HG03280 (cell line): ENCODE results near the gene DAG1.
A peak's percentile ranks its signal among the peaks of the same experiment; 100 is the strongest.

Experiments used
- ATAC-seq: cut with Tn5 transposase; IDR thresholded peaks from one replicate; pipeline ENCODE4 v1.9.1; 2021; ENCODE audit warnings: mild to moderate bottlenecking, moderate library complexity; ENCODE audit not compliant: unreplicated experiment

DAG1 gene

GRCh38 chr3:49469936-49470713 is at the start of gene DAG1:
Gene DAG1, plus strand, starts transcription at chr3:49470267. Its CDS starts 40,268 bp downstream, at chr3:49510535.
- peak; percentile 83 for ATAC-seq

DNA sequence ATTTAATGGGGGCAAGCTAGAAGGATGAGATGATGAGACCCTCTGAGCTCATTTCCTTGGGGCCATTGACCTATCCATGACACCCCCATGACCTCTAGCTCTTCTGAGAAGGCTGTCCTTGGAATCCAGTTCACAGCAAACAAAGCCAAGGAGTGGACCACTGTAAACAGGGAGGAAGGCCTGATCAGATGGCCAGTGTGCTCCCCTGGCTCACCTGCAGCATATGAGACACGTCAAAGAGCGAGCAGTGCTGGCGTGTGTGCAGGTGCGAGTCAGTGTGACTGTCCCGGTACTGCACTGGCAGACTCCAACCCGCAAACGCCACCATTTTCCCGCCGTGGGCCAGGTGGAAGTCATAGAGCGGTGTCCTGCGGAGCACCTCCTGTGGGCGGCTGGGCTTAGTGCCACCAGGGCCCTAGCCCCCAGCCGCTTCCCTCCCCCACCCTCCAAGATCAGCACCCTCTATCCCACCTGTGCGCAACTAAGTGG is 48.1 kb upstream of the DAG1 start:
- no peak for ATAC-seq

- ATAC-seq = no peak
Measured at GRCh38 chr3:49422379-49423248, 47.5 kb upstream of the DAG1 start, which contains the start of gene AMT. Gene AMT, minus strand, starts transcription at chr3:49422473. Its CDS starts 23 bp downstream, at chr3:49422450.

- ATAC-seq = no peak
Measured at GRCh38 chr3:49424816-49425215, 45.3 kb upstream of the DAG1 start.

DNA sequence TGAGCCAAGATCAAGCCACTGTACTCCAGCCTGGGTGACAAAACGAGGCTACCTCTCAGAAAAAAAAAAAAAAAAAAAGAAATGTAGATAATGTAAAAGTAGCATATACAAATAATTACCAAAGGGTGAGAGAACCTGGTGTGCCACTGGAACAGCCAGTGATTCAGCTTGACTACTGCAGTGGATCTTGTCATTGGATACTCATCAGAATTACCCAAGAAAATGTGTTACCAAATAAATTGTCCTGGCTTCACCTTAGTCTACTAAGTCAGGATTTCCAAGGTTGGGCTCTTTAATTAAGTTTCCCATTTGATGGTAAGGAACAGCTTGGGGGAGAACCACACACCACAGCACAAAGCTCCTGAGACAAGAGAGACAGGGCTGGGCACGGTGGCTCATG is 42.5 kb upstream of the DAG1 start:
- no peak for ATAC-seq

DNA sequence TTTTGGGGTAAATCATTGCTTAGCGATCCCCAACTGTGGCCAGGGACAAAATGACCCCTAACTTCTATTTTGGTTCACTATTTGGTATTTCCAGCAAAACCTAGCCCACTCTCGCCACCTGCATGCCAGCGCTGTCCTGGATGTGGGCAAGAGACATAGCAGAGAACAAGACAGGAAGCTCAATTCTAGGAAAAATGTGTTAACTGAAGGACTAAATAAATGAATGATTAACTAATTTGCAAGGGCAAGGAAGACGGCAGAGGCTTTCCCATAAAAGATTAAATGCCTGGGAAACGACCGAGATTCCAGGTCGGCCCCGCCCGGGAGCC is 41.4 kb upstream of the DAG1 start:
- ATAC-seq = no peak

DNA sequence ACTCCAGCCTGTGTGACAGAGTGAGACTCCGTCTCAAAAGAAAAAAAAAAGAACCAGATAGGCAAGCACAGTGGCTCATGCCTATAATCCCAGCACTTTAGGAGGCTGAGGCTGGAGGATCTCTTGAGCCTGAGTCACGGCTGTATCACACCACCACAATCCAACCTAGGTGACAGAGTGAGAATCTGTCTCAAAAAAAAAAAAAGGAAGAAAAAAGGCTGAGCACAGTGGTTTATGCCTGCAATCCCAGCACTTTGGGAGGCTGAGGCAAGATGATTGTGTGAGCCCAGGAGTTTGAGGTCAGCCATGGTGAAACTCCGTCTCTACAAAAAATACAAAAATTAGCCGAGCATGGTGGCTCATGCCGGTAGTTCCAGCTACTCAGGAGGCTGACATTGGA is 35.3 kb upstream of the DAG1 start:
- ATAC-seq = no peak

GRCh38 chr3:49445391-49445790 is 24.7 kb upstream of the DAG1 start:
- no peak for ATAC-seq

- no peak for ATAC-seq
Measured at GRCh38 chr3:49453621-49454020, 16.4 kb upstream of the DAG1 start.

DNA sequence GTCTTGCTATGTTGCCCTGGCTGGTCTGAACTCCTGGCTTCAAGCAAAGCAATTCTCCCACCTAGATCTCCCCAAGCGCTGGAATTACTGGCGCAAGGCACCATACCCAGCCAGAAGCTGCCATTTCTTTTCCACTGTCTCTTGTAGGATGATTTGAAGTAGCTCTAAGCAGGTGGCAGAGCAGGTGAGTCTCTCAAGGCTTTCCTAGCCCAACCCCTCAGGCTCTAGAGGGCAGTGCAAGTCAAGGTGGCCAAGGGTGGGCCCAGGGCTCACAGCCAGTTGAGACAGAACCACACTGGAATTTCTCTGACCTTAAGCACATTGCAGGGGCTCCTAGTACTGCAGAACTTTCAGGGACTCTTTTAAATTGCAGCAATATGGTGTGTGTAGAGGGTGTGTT is 15.6 kb upstream of the DAG1 start:
- no peak for ATAC-seq

GRCh38 chr3:49454898-49455681 is 15.0 kb upstream of the DAG1 start:
- no peak for ATAC-seq

DNA sequence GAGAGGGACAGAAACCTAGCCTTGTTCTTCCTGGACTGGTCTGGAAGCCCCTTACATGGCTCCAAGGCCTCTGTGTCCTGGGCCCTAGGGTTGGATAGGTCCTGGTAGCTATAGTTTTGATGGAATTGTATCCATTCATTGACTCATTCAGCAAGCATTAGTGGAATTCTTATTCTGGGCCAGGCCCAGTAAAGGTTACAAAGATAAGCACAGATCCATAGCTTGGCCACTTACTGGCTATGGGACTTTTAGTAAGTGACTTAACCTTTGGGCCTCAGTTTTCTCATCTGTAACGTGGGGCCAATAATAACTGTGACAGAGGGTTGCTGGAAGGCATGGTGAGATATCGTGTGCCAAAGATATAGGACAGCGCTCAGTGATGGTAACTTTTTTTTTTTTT is 13.6 kb upstream of the DAG1 start:
- ATAC-seq = no peak

DNA sequence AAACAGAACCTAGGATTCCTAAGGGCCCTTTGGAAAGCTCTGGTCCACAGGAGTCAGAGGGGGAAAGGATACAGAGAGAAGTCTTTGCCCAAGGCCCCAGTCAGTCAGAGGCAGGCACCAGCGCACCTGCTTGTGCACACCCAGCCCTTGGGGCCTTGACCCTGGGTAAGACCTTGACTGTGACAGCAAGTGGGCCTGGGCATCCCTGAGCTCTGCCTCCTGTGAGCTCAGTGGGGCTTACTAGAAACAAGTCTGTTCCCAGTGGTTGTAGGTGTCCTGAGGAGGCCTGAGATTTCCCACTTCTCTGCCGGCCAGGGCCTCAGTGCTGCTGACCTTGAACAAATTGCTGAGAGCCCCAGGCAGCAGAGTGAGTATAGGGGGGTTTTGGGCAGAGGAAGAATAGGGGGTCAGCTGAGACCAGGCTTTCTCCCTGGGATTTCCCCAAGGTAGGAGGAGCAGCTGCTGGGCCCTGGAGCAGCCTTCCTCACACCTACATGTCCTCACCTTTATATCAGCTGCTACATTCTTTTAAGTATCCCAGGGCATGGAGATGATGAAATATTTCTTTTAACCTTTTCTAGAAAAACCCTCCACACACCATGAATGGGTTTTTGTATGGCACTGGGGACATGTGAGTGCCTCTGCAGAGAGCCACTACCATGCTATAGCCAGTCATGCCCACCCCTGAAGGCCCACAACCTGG is 9.7 kb upstream of the DAG1 start:
- no peak for ATAC-seq

- no peak for ATAC-seq
Measured at GRCh38 chr3:49460956-49461355, 9.1 kb upstream of the DAG1 start.

DNA sequence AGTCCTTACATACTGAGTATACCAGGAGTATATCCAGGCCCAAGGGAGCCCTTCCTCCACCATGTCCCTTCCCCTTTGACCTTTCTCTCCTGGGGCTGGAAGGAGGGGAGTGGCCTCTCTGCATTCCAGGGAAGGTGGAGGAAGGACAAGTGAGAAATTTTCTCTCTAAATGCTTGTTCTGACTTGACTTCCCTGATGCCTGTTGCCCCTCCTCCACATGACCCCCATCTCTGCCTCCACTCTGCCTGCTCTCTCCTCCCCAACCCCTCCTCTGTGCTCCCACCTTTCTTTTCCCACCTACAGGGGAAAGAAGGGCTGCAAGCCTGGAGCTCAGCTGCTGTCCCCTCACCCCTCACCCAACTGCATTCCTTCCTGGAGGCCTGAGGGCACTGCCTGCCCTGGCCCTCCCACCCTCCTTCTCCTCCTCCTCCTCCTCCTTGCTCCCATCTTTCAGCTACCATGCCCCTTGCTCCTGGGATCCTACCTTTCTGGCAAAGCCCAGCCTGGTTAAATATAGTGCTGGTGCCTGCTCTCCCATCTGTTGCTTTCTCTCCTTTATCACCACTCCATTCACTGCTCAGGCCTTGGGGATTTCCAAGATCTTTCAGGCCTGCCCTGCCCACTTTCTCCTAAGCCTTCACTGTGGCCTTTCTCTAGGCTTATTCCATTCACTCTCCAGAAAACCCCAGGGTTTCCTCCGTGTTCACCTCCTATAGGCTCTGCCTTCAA is 8.5 kb upstream of the DAG1 start:
- no peak for ATAC-seq

- no peak for ATAC-seq
Measured at GRCh38 chr3:49462222-49462621, 7.8 kb upstream of the DAG1 start.

DNA sequence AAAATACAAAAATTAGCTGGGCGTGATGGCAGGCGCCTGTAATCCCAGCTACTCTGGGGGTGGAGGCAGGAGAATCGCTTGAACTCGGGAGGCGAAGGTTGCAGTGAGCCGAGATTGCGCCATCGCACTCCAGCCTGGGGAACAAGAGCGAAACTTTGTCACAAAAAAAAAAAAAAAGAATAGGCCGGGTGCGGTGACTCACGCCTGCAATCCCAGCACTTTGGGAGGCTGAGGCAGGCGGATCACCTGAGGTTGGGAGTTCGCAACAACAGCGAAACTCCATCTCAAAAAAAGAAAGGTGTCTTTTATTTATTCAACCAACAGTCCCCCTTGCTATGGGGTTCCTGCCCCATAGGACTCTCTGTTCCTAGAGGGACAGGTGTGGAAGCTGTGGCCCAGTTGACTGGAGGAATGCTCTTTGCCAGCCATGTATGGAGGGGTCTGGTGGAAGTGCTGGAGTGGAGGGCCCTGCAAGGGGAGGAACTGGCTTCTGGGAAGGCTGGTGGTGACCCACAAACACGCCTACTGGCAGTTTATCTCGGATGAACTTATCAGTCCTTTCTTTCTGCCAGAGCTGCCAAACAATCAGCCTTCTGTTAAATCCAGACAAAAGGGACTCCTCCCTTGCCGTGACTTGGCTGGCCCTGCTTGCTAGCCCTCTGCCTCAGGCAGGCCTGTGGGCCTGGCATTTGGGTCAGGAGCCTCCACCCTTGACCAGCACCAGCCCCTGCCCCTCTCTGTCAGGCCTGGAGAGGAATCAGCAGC is 4.6 kb upstream of the DAG1 start:
- no peak for ATAC-seq

GRCh38 chr3:49466085-49466484 is 4.0 kb upstream of the DAG1 start:
- no peak for ATAC-seq
